Measurements from ENCODE around the gene PGRMC1.
"Not testable (repeated sequence)": the region's sequence is repeated elsewhere in the genome, so short reads cannot be mapped to it uniquely, and the experiment has no call there.

Gene PGRMC1

DNA sequence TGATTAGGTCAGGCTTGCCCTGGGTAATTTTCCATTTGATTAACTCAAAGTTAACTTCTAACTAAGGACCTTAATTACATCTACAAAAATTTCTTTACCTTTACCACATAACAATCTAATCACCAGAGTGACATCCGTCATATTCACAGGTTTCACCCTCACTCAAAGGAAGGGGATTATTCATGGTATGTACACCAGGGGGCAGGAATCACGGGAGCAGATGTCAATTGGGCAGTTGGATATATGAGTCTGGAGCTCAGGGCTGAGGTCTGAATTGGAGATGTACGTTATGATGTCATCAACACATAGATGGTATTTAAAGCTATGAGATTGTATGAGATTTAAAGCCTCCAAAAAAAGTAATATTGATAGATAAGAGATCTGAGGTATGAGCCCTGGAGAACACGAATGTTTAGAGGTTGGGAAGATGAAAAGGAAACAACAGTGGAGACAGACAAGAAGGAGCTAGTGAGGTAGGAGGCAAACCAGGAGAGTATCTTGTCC is 52.9 kb downstream of the PGRMC1 start:
- Histone ChIP-seq H3K36me3 (ENCODE audit: insufficient read depth, insufficient read length, low read length) (no peaks in the 10 kb centered on the region), H3K4me3 (ENCODE audit: insufficient read length, low read depth) (no peak overlapping the region), H3K9ac (ENCODE audit: insufficient read length, low read depth) (no peak overlapping the region), H3K27me3 (ENCODE audit: insufficient read depth, insufficient read length) (no peaks in the 10 kb centered on the region), H3K9me3 (ENCODE audit: insufficient read depth, low read length) (no peaks in the 10 kb centered on the region), H3K4me1 (ENCODE audit: insufficient read depth, insufficient read length) (no peaks in the 10 kb centered on the region)
- DNase-seq (ENCODE audit: low read depth, low spot score) = no peak
- TF ChIP-seq YY1 (IDR thresholded peaks at IDR 0.05; ENCODE audit: insufficient read depth, insufficient read length) = no peak
- TF ChIP-seq SUZ12 (IDR thresholded peaks at IDR 0.05; ENCODE audit: extremely low read depth, insufficient read depth, insufficient read length) = no peak
- no peak for TF ChIP-seq ZNF274 (IDR thresholded peaks at IDR 0.05; ENCODE audit: low read depth, low read length)

DNA sequence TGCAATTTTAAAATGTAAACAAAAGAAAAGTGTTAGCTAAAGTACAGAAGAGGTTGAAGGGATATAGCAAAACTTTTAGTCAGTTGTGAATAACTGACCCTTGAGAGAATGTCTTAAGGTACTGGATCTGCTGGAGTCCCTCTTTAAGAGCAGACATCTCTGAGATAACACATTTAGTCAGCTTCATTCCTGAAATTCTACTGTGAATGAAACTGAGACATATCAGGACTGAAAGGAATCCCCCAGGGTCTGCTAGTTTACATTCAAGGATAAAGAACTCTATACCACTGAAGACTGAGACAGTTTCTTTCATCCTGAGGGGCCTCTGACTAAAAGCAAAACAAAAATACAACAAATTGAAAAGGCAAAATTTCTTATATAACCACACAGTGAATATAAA is 54.4 kb downstream of the PGRMC1 start:
- TF ChIP-seq SUZ12 (IDR thresholded peaks at IDR 0.05; ENCODE audit: extremely low read depth, insufficient read depth, insufficient read length) (no peak), YY1 (IDR thresholded peaks at IDR 0.05; ENCODE audit: insufficient read depth, insufficient read length) (no peak), ZNF274 (IDR thresholded peaks at IDR 0.05; ENCODE audit: low read depth, low read length) (no peak)
- Histone ChIP-seq H3K36me3 (ENCODE audit: insufficient read depth, insufficient read length, low read length) (no peaks in the 10 kb centered on the region), H3K4me1 (ENCODE audit: insufficient read depth, insufficient read length) (no peaks in the 10 kb centered on the region), H3K9me3 (ENCODE audit: insufficient read depth, low read length) (no peaks in the 10 kb centered on the region), H3K9ac (ENCODE audit: insufficient read length, low read depth) (no peak overlapping the region), H3K4me3 (ENCODE audit: insufficient read length, low read depth) (no peak overlapping the region), H3K27me3 (ENCODE audit: insufficient read depth, insufficient read length) (no peaks in the 10 kb centered on the region)
- no peak for DNase-seq (ENCODE audit: low read depth, low spot score)

DNA sequence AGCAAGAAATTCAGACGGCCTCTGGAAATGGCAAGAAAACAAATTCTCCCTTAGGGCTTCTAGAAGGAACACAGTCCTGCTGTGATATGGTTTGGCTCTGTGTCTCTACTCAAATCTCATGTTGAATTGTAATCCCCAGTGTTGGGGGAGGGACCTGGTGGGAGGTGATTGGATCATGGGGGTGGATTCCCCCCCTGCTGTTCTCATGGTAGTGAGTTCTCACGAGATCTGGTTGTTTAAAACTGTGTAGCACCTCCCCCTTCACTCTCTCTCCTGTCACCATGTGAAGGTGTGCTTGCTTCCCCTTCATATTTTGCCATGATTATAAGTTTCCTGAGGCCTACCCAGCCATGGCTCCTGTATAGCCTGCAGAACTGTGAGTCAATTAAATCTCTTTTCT is 55.2 kb downstream of the PGRMC1 start:
- H3K9me3 ChIP-seq (ENCODE audit: insufficient read depth, low read length); H3K9ac ChIP-seq (ENCODE audit: insufficient read length, low read depth); H3K4me3 ChIP-seq (ENCODE audit: insufficient read length, low read depth); H3K4me1 ChIP-seq (ENCODE audit: insufficient read depth, insufficient read length); H3K27me3 ChIP-seq (ENCODE audit: insufficient read depth, insufficient read length); DNase-seq (ENCODE audit: low read depth, low spot score); H3K36me3 ChIP-seq (ENCODE audit: insufficient read depth, insufficient read length, low read length): not testable (repeated sequence)

DNA sequence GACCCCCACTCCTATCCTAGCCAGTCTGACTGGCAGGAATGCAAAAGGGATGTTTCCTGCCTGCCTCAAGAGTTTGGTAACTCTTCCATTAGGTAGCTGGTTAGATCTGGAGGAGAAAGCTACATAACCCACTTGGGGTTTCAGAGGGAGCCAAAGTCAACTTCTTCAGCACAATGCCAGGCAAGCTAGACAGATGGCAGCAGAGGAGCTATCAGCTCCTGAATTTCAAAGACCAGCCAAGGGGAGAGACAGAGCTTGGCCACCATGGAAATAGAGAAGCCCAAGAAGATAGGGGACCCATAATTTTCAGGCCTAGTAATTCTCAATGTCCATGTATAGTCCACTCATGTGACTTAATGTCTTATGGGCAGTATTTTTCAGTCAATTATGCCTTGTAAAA is 56.4 kb downstream of the PGRMC1 start:
- H3K9ac ChIP-seq (ENCODE audit: insufficient read length, low read depth) = no peak overlapping the region
- no peaks in the 10 kb centered on the region for H3K4me1 ChIP-seq (ENCODE audit: insufficient read depth, insufficient read length)
- no peaks in the 10 kb centered on the region for H3K36me3 ChIP-seq (ENCODE audit: insufficient read depth, insufficient read length, low read length)
- H3K9me3 ChIP-seq (ENCODE audit: insufficient read depth, low read length) = no peaks in the 10 kb centered on the region
- H3K4me3 ChIP-seq (ENCODE audit: insufficient read length, low read depth) = no peak overlapping the region
- DNase-seq (ENCODE audit: low read depth, low spot score) = no peak
- no peaks in the 10 kb centered on the region for H3K27me3 ChIP-seq (ENCODE audit: insufficient read depth, insufficient read length)
- TF ChIP-seq YY1 (IDR thresholded peaks at IDR 0.05; ENCODE audit: insufficient read depth, insufficient read length) (no peak), ZNF274 (IDR thresholded peaks at IDR 0.05; ENCODE audit: low read depth, low read length) (no peak), SUZ12 (IDR thresholded peaks at IDR 0.05; ENCODE audit: extremely low read depth, insufficient read depth, insufficient read length) (no peak)
